ENCODE results near the gene MYO9B. TPM values are rescaled to one million over a fixed set of nuclear protein-coding genes. Genes with fewer than 3 reads are reported as not detected.

Gene MYO9B
- total RNA-seq, 1 donor from 2014 or later, result 205 TPM

GRCh38 chr19:17109962-17110598, 34.5 kb downstream of the MYO9B start:
- H3K4me1 ChIP-seq, result peaks cover 69% of the 10 kb centered on the region
- no peaks in the 10 kb centered on the region for H3K9me3 ChIP-seq
- ATAC-seq, result peak; percentile 61 to 83
- intact Hi-C loops (cut with DNase I), result no loop called here
- H3K27me3 ChIP-seq (ENCODE audit: low read depth), result no peaks in the 10 kb centered on the region
- TF ChIP-seq CTCF (IDR thresholded peaks at IDR 0.05), result no peak
- H3K36me3 ChIP-seq, result peaks cover 38% of the 10 kb centered on the region
- H3K4me3 ChIP-seq, result peak overlapping the region; percentile 6
- peak overlapping the region; percentile 58 for H3K27ac ChIP-seq
- peak; percentile 86 for DNase-seq

GRCh38 chr19:17110599-17110966, 35.0 kb downstream of the MYO9B start:
- H3K4me1 ChIP-seq, result peaks cover 64% of the 10 kb centered on the region
- no peak for DNase-seq
- no peak overlapping the region for H3K4me3 ChIP-seq
- no peak for TF ChIP-seq CTCF (IDR thresholded peaks at IDR 0.05)
- H3K27ac ChIP-seq, result peak overlapping the region; percentile 58
- H3K9me3 ChIP-seq, result no peaks in the 10 kb centered on the region
- H3K36me3 ChIP-seq, result peaks cover 35% of the 10 kb centered on the region
- intact Hi-C loops (cut with DNase I), result no loop called here
- no peak for ATAC-seq
- no peaks in the 10 kb centered on the region for H3K27me3 ChIP-seq (ENCODE audit: low read depth)

GRCh38 chr19:17111766-17112165, 36.2 kb downstream of the MYO9B start:
- Histone ChIP-seq H3K4me1 (peaks cover 66% of the 10 kb centered on the region), H3K36me3 (peaks cover 28% of the 10 kb centered on the region), H3K4me3 (no peak overlapping the region), H3K9me3 (no peaks in the 10 kb centered on the region), H3K27ac (no peak overlapping the region), H3K27me3 (ENCODE audit: low read depth) (no peaks in the 10 kb centered on the region)
- no peak for DNase-seq
- ATAC-seq, result no peak
- no peak for TF ChIP-seq CTCF (IDR thresholded peaks at IDR 0.05)
- intact Hi-C loops (cut with DNase I), result no loop called here

- no peak for TF ChIP-seq CTCF (IDR thresholded peaks at IDR 0.05)
- Histone ChIP-seq H3K27me3 (ENCODE audit: low read depth) (no peaks in the 10 kb centered on the region), H3K9me3 (no peaks in the 10 kb centered on the region), H3K4me1 (peaks cover 68% of the 10 kb centered on the region), H3K36me3 (peaks cover 28% of the 10 kb centered on the region), H3K4me3 (no peak overlapping the region), H3K27ac (peak overlapping the region; percentile 49)
- ATAC-seq (no peak), DNase-seq (no peak)
- intact Hi-C loops (cut with DNase I), result no loop called here
These were observed 36.7 kb downstream of the MYO9B start for GRCh38 chr19:17112271-17112670.

GRCh38 chr19:17112700-17113099, 37.1 kb downstream of the MYO9B start:
- no peak overlapping the region for H3K4me3 ChIP-seq
- H3K27me3 ChIP-seq (ENCODE audit: low read depth), result no peaks in the 10 kb centered on the region
- ATAC-seq, result peak; percentile 43 to 55
- no peaks in the 10 kb centered on the region for H3K9me3 ChIP-seq
- H3K36me3 ChIP-seq, result peaks cover 28% of the 10 kb centered on the region
- peak overlapping the region; percentile 49 for H3K27ac ChIP-seq
- DNase-seq, result peak; percentile 68
- intact Hi-C loops (cut with DNase I), result no loop called here
- peaks cover 67% of the 10 kb centered on the region for H3K4me1 ChIP-seq
- TF ChIP-seq CTCF (IDR thresholded peaks at IDR 0.05), result no peak

All from lower lobe of right lung (tissue), 2 donors.